ENCODE data around the gene CRMP1. TPM values are rescaled to one million over a fixed set of nuclear protein-coding genes. Genes with fewer than 3 reads are reported as not detected.

The CRMP1 gene
- total RNA-seq, 1 experiment from 2014 or later: 77.5 TPM

DNA sequence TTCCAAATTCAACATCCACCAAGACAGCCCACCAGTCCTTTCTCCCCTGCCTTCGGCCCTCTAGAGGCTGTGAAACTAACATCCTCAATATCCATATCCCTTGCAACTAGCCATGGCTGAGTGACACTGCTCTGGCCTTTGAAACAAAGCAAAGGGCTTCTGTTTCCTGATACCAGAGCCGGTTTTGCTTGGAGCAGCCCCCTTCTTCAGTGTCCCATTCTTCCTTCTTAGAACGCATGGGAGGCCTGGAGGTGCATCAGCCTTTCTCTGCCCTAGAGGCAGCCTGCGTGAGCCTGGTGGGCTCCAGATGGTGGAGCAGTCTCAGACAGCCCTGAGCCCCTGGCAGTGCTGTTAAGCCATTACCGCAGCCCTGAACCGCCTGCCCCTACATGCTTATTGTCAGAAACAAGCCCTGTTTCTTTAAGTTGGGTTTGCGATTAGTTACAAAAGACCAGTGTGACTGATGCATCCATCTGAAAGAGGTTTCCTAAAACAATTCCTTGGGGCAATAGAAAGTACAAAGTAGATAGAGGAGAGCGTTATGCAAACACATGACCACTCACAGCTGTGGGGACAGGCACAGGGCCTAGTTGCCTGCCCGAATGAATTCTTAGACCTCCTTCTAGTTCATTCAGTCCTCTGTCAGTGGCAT is 107.8 kb downstream of the CRMP1 start:
- ChIA-PET CTCF (no interaction called here), POLR2A (ENCODE audit: low non-redundant PET) (no interaction called here)
- BruUV-seq (replicated peaks): no TSS peak

DNA sequence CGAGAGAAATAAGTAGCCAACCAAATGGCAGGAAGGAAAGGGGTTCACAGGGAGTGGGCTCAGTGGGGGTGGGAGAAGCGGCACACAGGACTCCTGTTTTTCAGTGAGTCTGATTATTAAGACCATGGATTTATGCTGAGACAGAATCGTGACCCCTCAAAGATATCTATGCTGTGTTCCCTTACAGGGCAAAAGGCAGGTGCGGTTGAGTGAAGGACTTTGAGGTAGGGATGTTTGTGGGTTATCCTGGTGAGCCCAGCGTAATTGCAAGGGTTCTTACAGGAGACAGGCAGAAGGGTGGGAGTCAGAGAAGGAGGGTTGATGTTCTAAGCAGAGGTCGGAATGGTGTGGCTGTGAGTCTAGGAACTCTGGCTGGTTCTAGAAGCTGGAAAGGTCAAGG is 108.9 kb downstream of the CRMP1 start:
- no peak for DNase-seq (ENCODE audit: low spot score)
- TF ChIP-seq EZH2 (IDR thresholded peaks at IDR 0.05; ENCODE audit: borderline replicate concordance, low read depth, low read length, poor library complexity, severe bottlenecking): no peak
- TF ChIP-seq, protein P1, sequence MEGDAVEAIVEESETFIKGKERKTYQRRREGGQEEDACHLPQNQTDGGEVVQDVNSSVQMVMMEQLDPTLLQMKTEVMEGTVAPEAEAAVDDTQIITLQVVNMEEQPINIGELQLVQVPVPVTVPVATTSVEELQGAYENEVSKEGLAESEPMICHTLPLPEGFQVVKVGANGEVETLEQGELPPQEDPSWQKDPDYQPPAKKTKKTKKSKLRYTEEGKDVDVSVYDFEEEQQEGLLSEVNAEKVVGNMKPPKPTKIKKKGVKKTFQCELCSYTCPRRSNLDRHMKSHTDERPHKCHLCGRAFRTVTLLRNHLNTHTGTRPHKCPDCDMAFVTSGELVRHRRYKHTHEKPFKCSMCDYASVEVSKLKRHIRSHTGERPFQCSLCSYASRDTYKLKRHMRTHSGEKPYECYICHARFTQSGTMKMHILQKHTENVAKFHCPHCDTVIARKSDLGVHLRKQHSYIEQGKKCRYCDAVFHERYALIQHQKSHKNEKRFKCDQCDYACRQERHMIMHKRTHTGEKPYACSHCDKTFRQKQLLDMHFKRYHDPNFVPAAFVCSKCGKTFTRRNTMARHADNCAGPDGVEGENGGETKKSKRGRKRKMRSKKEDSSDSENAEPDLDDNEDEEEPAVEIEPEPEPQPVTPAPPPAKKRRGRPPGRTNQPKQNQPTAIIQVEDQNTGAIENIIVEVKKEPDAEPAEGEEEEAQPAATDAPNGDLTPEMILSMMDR (conservative IDR thresholded peaks at IDR 0.05; ENCODE audit: low read depth, low read length): no peak
- BruUV-seq (replicated peaks): no TSS peak
- H3K27ac ChIP-seq (ENCODE audit: low read depth, low read length, poor library complexity, severe bottlenecking): no peak overlapping the region
- H3K4me1 ChIP-seq (ENCODE audit: insufficient read depth, low read length, poor library complexity, severe bottlenecking): no peaks in the 10 kb centered on the region
- intact Hi-C loops (cut with micrococcal nuclease; ENCODE audit: unreplicated experiment): no loop called here
- CTCF ChIA-PET: no interaction called here
- POLR2A ChIA-PET (ENCODE audit: low non-redundant PET): no interaction called here
- H3K27me3 ChIP-seq (replicated peaks; ENCODE audit: insufficient read depth, low read depth, low read length, poor library complexity): no peaks in the 10 kb centered on the region
- H3K36me3 ChIP-seq (ENCODE audit: insufficient read depth, low read length, poor library complexity, severe bottlenecking): peaks cover 6% of the 10 kb centered on the region
- no peaks in the 10 kb centered on the region for H3K9me3 ChIP-seq (ENCODE audit: low read depth, low read length, poor library complexity, severe bottlenecking)
- no peak overlapping the region for H3K4me3 ChIP-seq (ENCODE audit: low read depth, low read length, poor library complexity, severe bottlenecking)

More for the DNA sequence above, 107.8 kb downstream of the CRMP1 start:
- no peaks in the 10 kb centered on the region for H3K9me3 ChIP-seq (ENCODE audit: low read depth, low read length, poor library complexity, severe bottlenecking)
- no peaks in the 10 kb centered on the region for H3K27me3 ChIP-seq (replicated peaks; ENCODE audit: insufficient read depth, low read depth, low read length, poor library complexity)
- intact Hi-C loops (cut with micrococcal nuclease; ENCODE audit: unreplicated experiment): no loop called here
- TF ChIP-seq EZH2 (IDR thresholded peaks at IDR 0.05; ENCODE audit: borderline replicate concordance, low read depth, low read length, poor library complexity, severe bottlenecking): no peak
- TF ChIP-seq, protein P1 (conservative IDR thresholded peaks at IDR 0.05; ENCODE audit: low read depth, low read length): no peak
- H3K4me3 ChIP-seq (ENCODE audit: low read depth, low read length, poor library complexity, severe bottlenecking): no peak overlapping the region
- DNase-seq (ENCODE audit: low spot score): no peak
- peaks cover 6% of the 10 kb centered on the region for H3K36me3 ChIP-seq (ENCODE audit: insufficient read depth, low read length, poor library complexity, severe bottlenecking)
- H3K27ac ChIP-seq (ENCODE audit: low read depth, low read length, poor library complexity, severe bottlenecking): no peak overlapping the region
- H3K4me1 ChIP-seq (ENCODE audit: insufficient read depth, low read length, poor library complexity, severe bottlenecking): no peaks in the 10 kb centered on the region

DNA sequence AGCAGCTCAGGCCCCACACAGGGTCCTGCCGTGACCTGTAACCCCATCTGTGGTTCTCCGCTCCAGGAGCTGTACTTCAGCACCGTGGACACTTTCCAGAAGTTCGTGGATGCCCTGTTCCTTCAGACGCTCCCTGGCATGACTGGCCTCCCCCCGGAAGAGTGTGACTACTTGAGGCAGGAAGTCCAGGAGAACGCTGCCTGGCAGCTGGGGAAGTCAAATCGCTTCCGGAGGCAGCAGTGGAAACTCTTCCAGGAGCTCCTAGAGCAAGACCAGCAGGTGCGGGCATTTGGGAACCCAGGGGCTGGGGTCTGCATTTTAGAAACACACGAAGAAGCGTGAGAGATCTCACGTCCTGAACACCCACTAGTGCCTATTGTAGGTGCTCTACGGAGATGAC is 109.4 kb downstream of the CRMP1 start:
- ChIA-PET POLR2A (ENCODE audit: low non-redundant PET) (no interaction called here), CTCF (no interaction called here)
- no peak for TF ChIP-seq EZH2 (IDR thresholded peaks at IDR 0.05; ENCODE audit: borderline replicate concordance, low read depth, low read length, poor library complexity, severe bottlenecking)
- TF ChIP-seq, protein P1 (conservative IDR thresholded peaks at IDR 0.05; ENCODE audit: low read depth, low read length): no peak
- H3K4me3 ChIP-seq (ENCODE audit: low read depth, low read length, poor library complexity, severe bottlenecking): no peak overlapping the region
- no TSS peak for BruUV-seq (replicated peaks)
- H3K27me3 ChIP-seq (replicated peaks; ENCODE audit: insufficient read depth, low read depth, low read length, poor library complexity): no peaks in the 10 kb centered on the region
- no peaks in the 10 kb centered on the region for H3K4me1 ChIP-seq (ENCODE audit: insufficient read depth, low read length, poor library complexity, severe bottlenecking)
- DNase-seq (ENCODE audit: low spot score): no peak
- H3K9me3 ChIP-seq (ENCODE audit: low read depth, low read length, poor library complexity, severe bottlenecking): no peaks in the 10 kb centered on the region
- peaks cover 6% of the 10 kb centered on the region for H3K36me3 ChIP-seq (ENCODE audit: insufficient read depth, low read length, poor library complexity, severe bottlenecking)
- intact Hi-C loops (cut with micrococcal nuclease; ENCODE audit: unreplicated experiment): no loop called here
- H3K27ac ChIP-seq (ENCODE audit: low read depth, low read length, poor library complexity, severe bottlenecking): no peak overlapping the region

Measured in A673 (cell line).